ENCODE measurements around the gene PRPS2.

Gene PRPS2

GRCh38 chrX:12788645-12789044, 2.6 kb upstream of the PRPS2 start:
- H3K9ac ChIP-seq (ENCODE audit: low read depth, low read length, poor library complexity, severe bottlenecking) = no peak overlapping the region
- TF ChIP-seq CTCF (conservative IDR thresholded peaks at IDR 0.05; ENCODE audit: low read length) = no peak
- no peak for TF ChIP-seq EZH2phosphoT487 (IDR thresholded peaks at IDR 0.05; ENCODE audit: borderline replicate concordance)
- no peaks in the 10 kb centered on the region for H3K9me3 ChIP-seq (ENCODE audit: insufficient read depth, low read depth, low read length)
- H2AFZ ChIP-seq (ENCODE audit: low read length) = no peak overlapping the region
- peaks cover 20% of the 10 kb centered on the region for H3K79me2 ChIP-seq (ENCODE audit: insufficient read depth, low read length)
- H3K4me1 ChIP-seq (ENCODE audit: insufficient read depth, low read length, poor library complexity, severe bottlenecking) = peaks cover 17% of the 10 kb centered on the region
- H3K36me3 ChIP-seq (ENCODE audit: insufficient read depth, low read length) = no peaks in the 10 kb centered on the region
- no peak overlapping the region for H3K4me2 ChIP-seq (ENCODE audit: low read depth, low read length, poor library complexity, severe bottlenecking)
- no peak overlapping the region for H3K4me3 ChIP-seq (ENCODE audit: low read length, poor library complexity, severe bottlenecking)
- no peaks in the 10 kb centered on the region for H3K27me3 ChIP-seq (ENCODE audit: insufficient read depth, low read length, poor library complexity, severe bottlenecking)
- no peaks in the 10 kb centered on the region for H3K9me2 ChIP-seq (replicated peaks; ENCODE audit: low read depth, low read length)
- H3F3A ChIP-seq (ENCODE audit: low read depth) = no peaks in the 10 kb centered on the region
- peaks cover 7% of the 10 kb centered on the region for H4K20me1 ChIP-seq (ENCODE audit: insufficient read depth, low read length, poor library complexity, severe bottlenecking)

- Histone ChIP-seq H2AFZ (ENCODE audit: low read length) (no peak overlapping the region; the same call in 1 of the 2 replicates), H3K4me3 (ENCODE audit: low read length, poor library complexity, severe bottlenecking) (no peak overlapping the region), H3K9me2 (replicated peaks; ENCODE audit: low read depth, low read length) (no peaks in the 10 kb centered on the region), H3K4me1 (ENCODE audit: insufficient read depth, low read length, poor library complexity, severe bottlenecking) (peaks cover 21% of the 10 kb centered on the region), H3K4me2 (ENCODE audit: low read depth, low read length, poor library complexity, severe bottlenecking) (no peak overlapping the region), H3K9me3 (ENCODE audit: insufficient read depth, low read depth, low read length) (no peaks in the 10 kb centered on the region), H3K79me2 (ENCODE audit: insufficient read depth, low read length) (peaks cover 33% of the 10 kb centered on the region), H3K27me3 (ENCODE audit: insufficient read depth, low read length, poor library complexity, severe bottlenecking) (no peaks in the 10 kb centered on the region), H3K9ac (ENCODE audit: low read depth, low read length, poor library complexity, severe bottlenecking) (no peak overlapping the region), H4K20me1 (ENCODE audit: insufficient read depth, low read length, poor library complexity, severe bottlenecking) (peaks cover 10% of the 10 kb centered on the region), H3K36me3 (ENCODE audit: insufficient read depth, low read length) (no peaks in the 10 kb centered on the region), H3F3A (ENCODE audit: low read depth) (no peaks in the 10 kb centered on the region)
- TF ChIP-seq CTCF (conservative IDR thresholded peaks at IDR 0.05; ENCODE audit: low read length) (no peak), EZH2phosphoT487 (IDR thresholded peaks at IDR 0.05; ENCODE audit: borderline replicate concordance) (no peak)
Observed at GRCh38 chrX:12789976-12790375, 1.2 kb upstream of the PRPS2 start.

GRCh38 chrX:12790885-12791256, 341 bp upstream of the PRPS2 start:
- Histone ChIP-seq H3K4me1 (ENCODE audit: insufficient read depth, low read length, poor library complexity, severe bottlenecking) (peaks cover 21% of the 10 kb centered on the region), H3K4me2 (ENCODE audit: low read depth, low read length, poor library complexity, severe bottlenecking) (peak overlapping the region; percentile 73), H3K79me2 (ENCODE audit: insufficient read depth, low read length) (peaks cover 42% of the 10 kb centered on the region), H3K9me3 (ENCODE audit: insufficient read depth, low read depth, low read length) (no peaks in the 10 kb centered on the region), H3F3A (ENCODE audit: low read depth) (no peaks in the 10 kb centered on the region), H3K4me3 (ENCODE audit: low read length, poor library complexity, severe bottlenecking) (peak overlapping the region; percentile 80), H3K9ac (ENCODE audit: low read depth, low read length, poor library complexity, severe bottlenecking) (peak overlapping the region; percentile 73), H3K27me3 (ENCODE audit: insufficient read depth, low read length, poor library complexity, severe bottlenecking) (no peaks in the 10 kb centered on the region), H3K36me3 (ENCODE audit: insufficient read depth, low read length) (no peaks in the 10 kb centered on the region), H2AFZ (ENCODE audit: low read length) (peak overlapping the region; percentile 92), H4K20me1 (ENCODE audit: insufficient read depth, low read length, poor library complexity, severe bottlenecking) (peaks cover 10% of the 10 kb centered on the region), H3K9me2 (replicated peaks; ENCODE audit: low read depth, low read length) (no peaks in the 10 kb centered on the region)
- TF ChIP-seq EZH2phosphoT487 (IDR thresholded peaks at IDR 0.05; ENCODE audit: borderline replicate concordance) (no peak), CTCF (conservative IDR thresholded peaks at IDR 0.05; ENCODE audit: low read length) (no peak)

All from Loucy (cell line).